Heart right ventricle (tissue), 16 donors: ENCODE results near the gene PRDM11. TPM values are rescaled to one million over a fixed set of nuclear protein-coding genes. Genes with fewer than 3 reads are reported as not detected.
A peak's percentile ranks its signal among the peaks of the same experiment; 100 is the strongest.

Experiments used
- ATAC-seq, 8 donors: fragments of 200-7000 bp; cut with Tn5 transposase; one replicate each; pipeline ENCODE4 v1.9.1; 2020; ENCODE audit warnings: mild to moderate bottlenecking in 8 of 8, moderate library complexity in 8 of 8, moderate number of reproducible peaks in 1 of 8
- DNase-seq, 2 donors: peaks; one replicate each; pipeline ENCODE4 v3.0.0-alpha.2; 2020
- H3K27ac ChIP-seq, 10 donors: fragments of 200-600 bp; sonication (generic) in 2 of 10; one replicate each; pipeline versions ENCODE4 v1.5.0 to v1.8.0; 2020 to 2022; ENCODE audit warnings: mild to moderate bottlenecking in 3 of 10
- H3K27me3 ChIP-seq, 7 donors: fragments of 200-600 bp; one replicate each; pipeline ENCODE4 v1.8.0; 2021 to 2022; ENCODE audit warnings: mild to moderate bottlenecking in 2 of 7
- H3K36me3 ChIP-seq, 9 donors: fragments of 200-600 bp; sonication (generic) in 1 of 9; one replicate each; pipeline versions ENCODE4 v1.5.0 to v1.8.0; 2020 to 2022; ENCODE audit warnings: mild to moderate bottlenecking in 2 of 9
- H3K4me1 ChIP-seq, 9 donors: fragments of 200-600 bp; sonication (generic) in 1 of 9; one replicate each; pipeline versions ENCODE4 v1.5.0 to v1.8.0; 2020 to 2022; ENCODE audit warnings: mild to moderate bottlenecking in 4 of 9
- H3K4me3 ChIP-seq, 10 donors: fragments of 200-600 bp; sonication (generic) in 2 of 10; one replicate each; pipeline versions ENCODE4 v1.5.0 to v1.8.0; 2020 to 2022; ENCODE audit warnings: mild to moderate bottlenecking in 7 of 10, moderate library complexity in 2 of 10
- H3K9me3 ChIP-seq, 11 donors: fragments of 200-600 bp in 10 of 11; sonication (generic) in 2 of 11; one replicate each; pipeline versions ENCODE4 v1.5.0 to v1.8.0; 2013 to 2022; ENCODE audit warnings: mild to moderate bottlenecking in 2 of 11, control low read depth in 1 of 11, moderate library complexity in 1 of 11
- WGBS, 2 donors: extraction: QIAGEN DNeasy Blood & Tissue Kit; methylation state at CpG; one replicate each; pipeline ENCODE4 v1.1.7; 2013; ENCODE audit warnings: inconsistent platforms in 1 of 2; 5-methylcytosine and 5-hydroxymethylcytosine counted together
- intact Hi-C, 10 donors: fragments of 100-400 bp; cut with DNase I; formaldehyde crosslinking; loops; one replicate each; pipeline versions ENCODE4 v1.11.1 to v1.14.2; 2022
- polyA plus RNA-seq, 2 donors: library from polyadenylated mRNA; stranded (reverse); fragments of 200-250 nt; gene quantifications; one replicate each; pipeline ENCODE4 v1.2.3, GENCODE V29; 2013
- total RNA-seq, 10 donors: library from RNA; stranded (reverse); fragmentation: NEBNext Ultra II Directional in 3 of 10; extraction: Animal tissue kit (Norgen Biotek cat#: 25700) in 3 of 10; gene quantifications; one replicate each; pipeline versions ENCODE4 v1.2.1 to v1.2.4, GENCODE V29; 2021 to 2023
- TF ChIP-seq, protein P1 (sequence below), 9 donors: fragments of 200-600 bp; sonication (generic) in 2 of 9; IDR thresholded peaks; one replicate each; pipeline versions ENCODE4 v1.5.0 to v1.8.0; 2021 to 2022; ENCODE audit warnings: antibody characterized with exemption in 9 of 9, mild to moderate bottlenecking in 5 of 9, moderate library complexity in 1 of 9
- donor health status: Arrhythmogenic right ventricular cardiomyopathy.
- donor health status: ischemic (EF 13 %, LVEDD 7.1; RV severe dilation, severe dysfunction).
- donor health status: healthy with polysubstance abuse.
- donor health status: DM: no; HTN: yes; CAD: no.
- donor health status: DM: no; HTN: no; CAD: no.
- donor health status: ischemic (EF 25% LVEDD 6.9; RV normal size, moderate dysfunction).
- donor health status: ischemic (EF 25% LVEDD 5.7; RV mildly dilated, moderate dysfunction).
- donor health status: healthy.
- donor health status: DM: yes; HTN: yes; CAD: no.
- donor health status: Ischemic cardiomyopathy.
- donor health status: ischemic (EF 35%, LVEDD 5.7; RV mildly dilated, moderate dysfunction).
- donor health status: nonischemic (EF 11% LVEDD 7.7; RV severe dilation, severe dysfunction).
- donor health status: DM: yes; HTN: yes; CAD: no.
- donor health status: PGD.
- donor health status: ischemic (EF 29% LVEDD 5.4; RV normal size, mild dysfunction).
- donor health status: nonischemic (EF 23%, LVEDD 6.1; RV moderate dilation, normal function).

Gene PRDM11
- total and polyA plus RNA-seq, 12 donors, result 4.6 to 22.0 (median 14.8) TPM

DNA sequence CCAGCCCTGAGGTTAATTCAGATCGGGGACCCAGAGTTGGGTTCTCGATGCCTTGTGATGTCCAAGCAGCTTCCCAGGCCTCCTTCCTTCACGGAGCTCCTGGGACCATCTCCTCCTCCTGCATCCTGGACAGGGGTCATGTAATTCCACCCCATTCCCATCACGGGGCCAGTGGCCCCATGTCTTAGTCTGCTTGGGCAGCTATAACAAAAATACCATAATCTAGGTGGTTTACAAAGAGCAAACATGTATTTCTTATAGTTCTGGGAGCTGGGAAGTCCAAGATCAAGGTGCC is 41.7 kb upstream of the PRDM11 start:
- Histone ChIP-seq H3K27ac (no peak overlapping the region), H3K9me3 (no peaks in the 10 kb centered on the region), H3K4me1 (peaks cover 0 to 25% (median 11%) of the 10 kb centered on the region in 9 donors), H3K4me3 (no peak overlapping the region), H3K27me3 (peaks cover 0 to 7% (median 0%) of the 10 kb centered on the region in 7 donors), H3K36me3 (no peaks in the 10 kb centered on the region)
- intact Hi-C loops, result loop anchor here in 8 of 10 donors (1.0 to 10.0 kb wide), 9 partner anchors 166 to 540 kb away; partner anchors contain the start of genes CD82 (in 1 of the 8) and TSPAN18 (in 1 of the 8)
- no peak for ATAC-seq
- TF ChIP-seq, protein P1, sequence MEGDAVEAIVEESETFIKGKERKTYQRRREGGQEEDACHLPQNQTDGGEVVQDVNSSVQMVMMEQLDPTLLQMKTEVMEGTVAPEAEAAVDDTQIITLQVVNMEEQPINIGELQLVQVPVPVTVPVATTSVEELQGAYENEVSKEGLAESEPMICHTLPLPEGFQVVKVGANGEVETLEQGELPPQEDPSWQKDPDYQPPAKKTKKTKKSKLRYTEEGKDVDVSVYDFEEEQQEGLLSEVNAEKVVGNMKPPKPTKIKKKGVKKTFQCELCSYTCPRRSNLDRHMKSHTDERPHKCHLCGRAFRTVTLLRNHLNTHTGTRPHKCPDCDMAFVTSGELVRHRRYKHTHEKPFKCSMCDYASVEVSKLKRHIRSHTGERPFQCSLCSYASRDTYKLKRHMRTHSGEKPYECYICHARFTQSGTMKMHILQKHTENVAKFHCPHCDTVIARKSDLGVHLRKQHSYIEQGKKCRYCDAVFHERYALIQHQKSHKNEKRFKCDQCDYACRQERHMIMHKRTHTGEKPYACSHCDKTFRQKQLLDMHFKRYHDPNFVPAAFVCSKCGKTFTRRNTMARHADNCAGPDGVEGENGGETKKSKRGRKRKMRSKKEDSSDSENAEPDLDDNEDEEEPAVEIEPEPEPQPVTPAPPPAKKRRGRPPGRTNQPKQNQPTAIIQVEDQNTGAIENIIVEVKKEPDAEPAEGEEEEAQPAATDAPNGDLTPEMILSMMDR (IDR thresholded peaks at IDR 0.05), result no peak
- DNase-seq, result no peak
- 83 to 86% methylated on average over 4 of the region's 4 CpGs for WGBS, 2 donors

DNA sequence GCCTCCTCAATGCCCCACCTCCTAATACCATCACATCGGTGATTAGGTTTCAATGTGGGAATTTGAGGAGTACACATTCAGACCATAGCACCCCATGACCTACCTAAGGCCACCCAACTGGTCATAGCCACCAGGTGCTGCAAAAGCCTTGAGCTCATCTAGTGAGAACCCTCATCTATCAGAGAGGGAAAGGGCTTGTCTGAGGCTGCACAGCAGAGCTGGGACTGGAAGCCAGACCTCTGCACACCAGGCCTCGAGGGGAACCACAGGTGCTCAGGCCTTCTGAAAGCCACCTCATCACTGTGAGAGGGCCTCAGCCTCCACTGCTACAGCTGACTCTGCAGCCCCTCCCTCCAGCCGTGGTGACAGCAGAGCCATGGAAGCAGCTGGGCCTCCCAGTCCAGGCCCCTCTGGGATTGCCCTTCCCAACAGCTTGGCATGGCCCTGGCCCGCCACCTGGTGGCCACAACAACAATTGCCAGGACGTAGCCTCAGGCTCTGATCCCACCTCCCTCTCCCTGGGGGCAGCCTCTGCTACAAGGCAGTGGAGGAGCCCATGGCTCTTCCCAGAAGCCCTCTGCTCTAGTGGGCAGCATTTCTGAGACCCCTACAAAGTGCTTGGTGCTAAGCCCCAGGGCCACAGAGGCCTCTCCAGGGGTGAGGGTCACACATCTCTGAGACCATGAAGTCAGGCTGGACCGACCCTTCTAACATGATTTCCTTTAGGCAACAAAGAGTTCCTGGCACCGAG is 41.0 kb upstream of the PRDM11 start:
- DNase-seq (peak; percentile 81 to 83), ATAC-seq (peak; percentile 74 to 88 (median 84))
- no peak overlapping the region for H3K27ac ChIP-seq
- TF ChIP-seq, protein P1 (IDR thresholded peaks at IDR 0.05), result peak; percentile 89 to 96 (median 92)
- H3K36me3 ChIP-seq, result no peaks in the 10 kb centered on the region
- H3K27me3 ChIP-seq, result peaks cover 0 to 11% (median 0%) of the 10 kb centered on the region in 7 donors
- WGBS, 2 donors, result 33 to 37% methylated on average over 7 of the region's 7 CpGs
- no peaks in the 10 kb centered on the region for H3K9me3 ChIP-seq
- intact Hi-C loops, result loop anchor here in 8 of 10 donors (1.0 to 10.0 kb wide), 9 partner anchors 167 to 541 kb away; partner anchors contain the start of genes CD82 (in 1 of the 8) and TSPAN18 (in 1 of the 8)
- H3K4me3 ChIP-seq, result no peak overlapping the region
- peaks cover 0 to 25% (median 11%) of the 10 kb centered on the region in 9 donors for H3K4me1 ChIP-seq

DNA sequence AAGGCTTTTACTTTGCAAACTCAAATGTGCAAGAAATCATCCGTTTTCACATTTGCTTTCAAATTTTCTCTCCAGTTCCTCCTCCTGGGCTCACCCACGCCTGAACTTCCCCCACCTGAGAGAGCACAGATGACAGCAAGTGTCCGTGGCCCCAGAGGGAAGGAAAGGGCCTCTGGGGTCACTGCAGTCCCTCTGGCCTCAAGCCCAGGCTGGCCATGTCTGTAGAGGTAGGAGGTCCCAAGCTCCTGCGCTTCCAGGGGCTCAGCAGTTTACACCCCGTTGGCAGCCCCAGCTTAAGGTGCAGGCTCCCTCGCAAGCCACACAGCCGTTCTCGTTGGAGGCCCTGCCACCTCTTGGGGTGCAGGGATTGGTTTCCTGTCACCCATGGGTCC is 40.5 kb upstream of the PRDM11 start:
- WGBS, 2 donors, result 66 to 72% methylated on average over 8 of the region's 8 CpGs
- ATAC-seq, result no peak
- no peak overlapping the region for H3K27ac ChIP-seq
- H3K36me3 ChIP-seq, result no peaks in the 10 kb centered on the region
- intact Hi-C loops, result loop anchor here in 8 of 10 donors (1.0 to 10.0 kb wide), 9 partner anchors 167 to 541 kb away; partner anchors contain the start of genes CD82 (in 1 of the 8) and TSPAN18 (in 1 of the 8)
- no peak for DNase-seq
- no peaks in the 10 kb centered on the region for H3K9me3 ChIP-seq
- H3K27me3 ChIP-seq, result peaks cover 0 to 16% (median 0%) of the 10 kb centered on the region in 7 donors
- TF ChIP-seq, protein P1 (IDR thresholded peaks at IDR 0.05), result no peak
- peaks cover 0 to 25% (median 11%) of the 10 kb centered on the region in 9 donors for H3K4me1 ChIP-seq
- H3K4me3 ChIP-seq, result no peak overlapping the region

DNA sequence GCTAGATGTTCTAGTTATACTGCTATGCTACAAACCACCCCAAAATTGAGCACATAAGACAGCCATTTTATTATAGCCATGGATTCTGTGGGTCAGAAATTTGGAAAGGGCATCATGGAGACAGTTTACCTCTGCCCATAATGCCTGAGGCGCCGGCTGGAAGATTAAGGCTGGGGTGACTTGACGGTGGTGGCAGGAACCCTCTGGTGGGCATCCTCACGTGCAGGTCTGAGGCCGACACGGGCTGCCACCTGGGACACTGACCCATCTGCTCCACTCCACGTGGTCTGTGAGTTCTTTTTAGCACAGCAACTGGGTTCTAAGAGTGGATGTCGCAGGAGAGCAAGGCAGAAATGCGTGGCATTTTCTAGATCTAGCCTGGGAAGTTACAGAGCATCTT is 40.0 kb upstream of the PRDM11 start:
- peaks cover 0 to 25% (median 11%) of the 10 kb centered on the region in 9 donors for H3K4me1 ChIP-seq
- H3K27me3 ChIP-seq, result peaks cover 0 to 19% (median 0%) of the 10 kb centered on the region in 7 donors
- no peak overlapping the region for H3K4me3 ChIP-seq
- H3K36me3 ChIP-seq, result no peaks in the 10 kb centered on the region
- intact Hi-C loops, result loop anchor here in 7 of 10 donors (5.0 to 10.0 kb wide), 5 partner anchors 226 to 542 kb away; partner anchors contain the start of genes CD82 (in 1 of the 7) and TSPAN18 (in 1 of the 7)
- DNase-seq, result no peak
- TF ChIP-seq, protein P1 (IDR thresholded peaks at IDR 0.05), result no peak
- 78 to 80% methylated on average over 9 of the region's 9 CpGs for WGBS, 2 donors
- H3K9me3 ChIP-seq, result no peaks in the 10 kb centered on the region
- ATAC-seq, result no peak
- no peak overlapping the region for H3K27ac ChIP-seq
